PC-3 (cell line): ENCODE results near the gene TMTC1. TPM values are rescaled to one million over a fixed set of nuclear protein-coding genes. Genes with fewer than 3 reads are reported as not detected.

ENCODE experiments used
- ATAC-seq: fragments of 200-7000 bp; cut with Tn5 transposase; 2 replicates; pipeline ENCODE4 v1.9.1; 2020; ENCODE audit warnings: mild to moderate bottlenecking, moderate library complexity
- BruUV-seq: library from RNA; stranded (reverse); fragments of 400-500 nt; replicated peaks from 2 replicates; lab custom pipeline; 2021; lab: Mats Ljungman, UMichigan
- CTCF ChIA-PET: fragments of 300-600 bp; sonication (Branson Sonifier 250); formaldehyde crosslinking; loops from one replicate; lab custom pipeline; 2022; ENCODE audit warnings: antibody characterized with exemption; lab: Charles Lee
- POLR2A ChIA-PET: fragments of 300-600 bp; sonication (Branson Sonifier 250); formaldehyde crosslinking; loops from one replicate; lab custom pipeline; 2022; ENCODE audit warnings: antibody characterized with exemption; ENCODE audit not compliant: unreplicated experiment; lab: Charles Lee
- DNase-seq: peaks from one replicate; pipeline ENCODE4 v3.0.0-alpha.2; 2015
- H2AFZ ChIP-seq: fragments of 300-600 bp; sonication (generic); 2 replicates; pipeline ENCODE4 v1.6.0; 2016; ENCODE audit warnings: antibody characterized with exemption, low read length
- H3F3A ChIP-seq: fragments of 300-600 bp; sonication (generic); one replicate; pipeline ENCODE4 v1.6.0; 2017; ENCODE audit warnings: antibody characterized with exemption, low read length, control low read depth, mild to moderate bottlenecking; ENCODE audit not compliant: unreplicated experiment
- H3K27ac ChIP-seq: fragments of 300-600 bp; sonication (generic); 2 replicates; pipeline ENCODE4 v1.5.1; 2016; ENCODE audit warnings: mild to moderate bottlenecking, low read length
- H3K27me3 ChIP-seq: fragments of 300-600 bp; sonication (generic); 2 replicates; pipeline ENCODE4 v1.6.1; 2016; ENCODE audit warnings: low read length, mixed read lengths
- H3K36me3 ChIP-seq: fragments of 300-600 bp; sonication (generic); 2 replicates; pipeline ENCODE4 v1.6.1; 2016; ENCODE audit warnings: low read depth, mixed run types, low read length, mixed read lengths
- H3K4me1 ChIP-seq: fragments of 300-600 bp; sonication (generic); 2 replicates; pipeline ENCODE4 v1.5.1; 2016; ENCODE audit warnings: low read length; ENCODE audit not compliant: insufficient read depth
- H3K4me2 ChIP-seq: fragments of 300-600 bp; sonication (generic); 2 replicates; pipeline ENCODE4 v1.6.0; 2016; ENCODE audit warnings: low read length
- H3K4me3 ChIP-seq: fragments of 300-600 bp; sonication (generic); 2 replicates; pipeline ENCODE4 v1.5.1; 2016; ENCODE audit warnings: mild to moderate bottlenecking, low read length, mixed read lengths
- H3K79me2 ChIP-seq: fragments of 300-600 bp; sonication (generic); 2 replicates; pipeline ENCODE4 v1.6.1; 2017; ENCODE audit warnings: low read length, mixed read lengths
- H3K9ac ChIP-seq: fragments of 300-600 bp; sonication (generic); 2 replicates; pipeline ENCODE4 v1.6.0; 2016; ENCODE audit warnings: mild to moderate bottlenecking, low read length
- H3K9me2 ChIP-seq: fragments of 300-600 bp; sonication (generic); replicated peaks from 2 replicates; pipeline ENCODE4 v1.6.1; 2016; ENCODE audit warnings: mixed run types, low read length, mixed read lengths
- H3K9me3 ChIP-seq: fragments of 300-600 bp; sonication (generic); 2 replicates; pipeline ENCODE4 v1.6.1; 2016; ENCODE audit warnings: low read length, mixed read lengths
- H4K20me1 ChIP-seq: fragments of 300-600 bp; sonication (generic); 2 replicates; pipeline ENCODE4 v1.6.1; 2016; ENCODE audit warnings: low read length, mixed read lengths
- EZH2 ChIP-seq: fragments of 300-600 bp; sonication (generic); IDR thresholded peaks from one replicate; pipeline ENCODE4 v1.6.1; 2017; ENCODE audit warnings: antibody characterized with exemption, mild to moderate bottlenecking, low read length; ENCODE audit not compliant: unreplicated experiment
- EZH2phosphoT487 ChIP-seq: fragments of 300-600 bp; sonication (generic); IDR thresholded peaks from 2 replicates; pipeline ENCODE4 v1.6.1; 2018; ENCODE audit warnings: mild to moderate bottlenecking, antibody characterized with exemption, low read length, borderline replicate concordance
- intact Hi-C: fragments of 100-400 bp; cut with micrococcal nuclease; formaldehyde crosslinking; loops from 2 replicates; pipeline ENCODE4 v1.9.0; 2023
- total RNA-seq: library from RNA; depleted of rRNA; stranded (reverse); fragments of >200 nt; gene quantifications from 2 replicates; pipeline ENCODE4 v1.2.3, GENCODE V29; 2014
- TF ChIP-seq, protein P1 (sequence below): fragments of 300-600 bp; sonication (generic); conservative IDR thresholded peaks from 2 replicates; pipeline ENCODE4 v1.5.1; 2017; ENCODE audit warnings: antibody characterized with exemption, low read depth, mild to moderate bottlenecking, low read length

Gene TMTC1
- total RNA-seq, 1 experiment from 2014 or later, result 5.8 TPM

- no peaks in the 10 kb centered on the region for H3K9me3 ChIP-seq
- H3K4me3 ChIP-seq, result no peak overlapping the region
- H3K27me3 ChIP-seq, result peaks cover 37% of the 10 kb centered on the region
- TF ChIP-seq EZH2, result no peak
- TF ChIP-seq, protein P1, sequence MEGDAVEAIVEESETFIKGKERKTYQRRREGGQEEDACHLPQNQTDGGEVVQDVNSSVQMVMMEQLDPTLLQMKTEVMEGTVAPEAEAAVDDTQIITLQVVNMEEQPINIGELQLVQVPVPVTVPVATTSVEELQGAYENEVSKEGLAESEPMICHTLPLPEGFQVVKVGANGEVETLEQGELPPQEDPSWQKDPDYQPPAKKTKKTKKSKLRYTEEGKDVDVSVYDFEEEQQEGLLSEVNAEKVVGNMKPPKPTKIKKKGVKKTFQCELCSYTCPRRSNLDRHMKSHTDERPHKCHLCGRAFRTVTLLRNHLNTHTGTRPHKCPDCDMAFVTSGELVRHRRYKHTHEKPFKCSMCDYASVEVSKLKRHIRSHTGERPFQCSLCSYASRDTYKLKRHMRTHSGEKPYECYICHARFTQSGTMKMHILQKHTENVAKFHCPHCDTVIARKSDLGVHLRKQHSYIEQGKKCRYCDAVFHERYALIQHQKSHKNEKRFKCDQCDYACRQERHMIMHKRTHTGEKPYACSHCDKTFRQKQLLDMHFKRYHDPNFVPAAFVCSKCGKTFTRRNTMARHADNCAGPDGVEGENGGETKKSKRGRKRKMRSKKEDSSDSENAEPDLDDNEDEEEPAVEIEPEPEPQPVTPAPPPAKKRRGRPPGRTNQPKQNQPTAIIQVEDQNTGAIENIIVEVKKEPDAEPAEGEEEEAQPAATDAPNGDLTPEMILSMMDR, result no peak
- no peak for TF ChIP-seq EZH2phosphoT487
- no peaks in the 10 kb centered on the region for H3K36me3 ChIP-seq
- BruUV-seq, result no TSS peak
- no peaks in the 10 kb centered on the region for H3K79me2 ChIP-seq
- DNase-seq (no peak), ATAC-seq (no peak)
- intact Hi-C loops, result no loop called here
- no peaks in the 10 kb centered on the region for H4K20me1 ChIP-seq
- H3K27ac ChIP-seq, result no peak overlapping the region
- no peaks in the 10 kb centered on the region for H3K4me1 ChIP-seq
- H2AFZ ChIP-seq, result no peak overlapping the region
- CTCF ChIA-PET, result no interaction called here
- no peaks in the 10 kb centered on the region for H3K9me2 ChIP-seq
- POLR2A ChIA-PET, result no interaction called here
- no peaks in the 10 kb centered on the region for H3F3A ChIP-seq
- no peak overlapping the region for H3K9ac ChIP-seq
- H3K4me2 ChIP-seq, result no peak overlapping the region
Measured at GRCh38 chr12:29731591-29731990, 52.2 kb downstream of the TMTC1 start.

DNA sequence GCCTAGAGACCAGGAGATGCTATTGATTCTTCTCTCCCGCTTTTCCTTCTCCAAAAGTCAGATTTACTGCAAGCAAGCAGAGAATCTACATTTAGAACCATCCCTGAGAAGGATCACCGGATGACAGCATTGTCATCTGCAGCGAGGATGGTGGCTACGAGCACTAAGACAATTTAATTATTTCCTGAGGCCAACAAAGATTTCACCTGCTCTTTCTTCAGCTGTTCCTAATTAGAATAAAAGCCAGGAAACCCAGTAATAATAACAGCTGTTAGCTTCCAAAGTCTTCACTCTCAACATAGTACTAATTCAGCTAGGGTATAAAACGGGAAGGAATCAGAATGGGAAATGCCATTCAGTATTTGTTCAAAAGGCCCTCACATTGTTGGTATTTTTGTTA, 53.3 kb downstream of the TMTC1 start:
- H3K27ac ChIP-seq, result no peak overlapping the region
- H3K9me2 ChIP-seq, result no peaks in the 10 kb centered on the region
- peaks cover 37% of the 10 kb centered on the region for H3K27me3 ChIP-seq
- H3K9me3 ChIP-seq, result no peaks in the 10 kb centered on the region
- ChIA-PET CTCF (no interaction called here), POLR2A (no interaction called here)
- H3F3A ChIP-seq, result no peaks in the 10 kb centered on the region
- BruUV-seq, result no TSS peak
- TF ChIP-seq EZH2phosphoT487, result no peak
- TF ChIP-seq EZH2, result no peak
- TF ChIP-seq, protein P1, result no peak
- no peak overlapping the region for H2AFZ ChIP-seq
- no peak for DNase-seq
- H3K36me3 ChIP-seq, result no peaks in the 10 kb centered on the region
- H3K79me2 ChIP-seq, result no peaks in the 10 kb centered on the region
- H3K9ac ChIP-seq, result no peak overlapping the region
- no peak overlapping the region for H3K4me3 ChIP-seq
- intact Hi-C loops, result no loop called here
- H4K20me1 ChIP-seq, result no peaks in the 10 kb centered on the region
- H3K4me1 ChIP-seq, result no peaks in the 10 kb centered on the region
- no peak for ATAC-seq
- H3K4me2 ChIP-seq, result no peak overlapping the region

DNA sequence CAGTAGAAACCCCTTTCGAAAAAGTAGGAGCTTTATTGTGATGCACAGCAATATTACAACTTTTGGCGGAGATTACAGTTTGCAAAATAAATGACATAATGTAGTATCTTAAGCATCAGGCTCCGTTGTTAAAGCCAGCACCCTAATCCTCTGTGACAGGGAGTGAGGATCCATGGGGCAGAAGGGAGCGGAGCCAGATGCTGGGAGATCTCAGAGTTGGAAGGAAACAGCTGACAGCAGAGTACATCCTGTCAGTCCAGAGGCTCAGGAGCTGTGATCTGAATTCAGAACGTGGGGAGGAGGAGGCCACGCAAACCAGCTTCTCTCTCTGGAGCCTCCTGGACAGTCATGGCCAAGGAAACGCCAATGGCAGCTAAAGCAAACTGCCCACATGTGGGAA, 55.7 kb downstream of the TMTC1 start:
- H3K4me1 ChIP-seq, result no peaks in the 10 kb centered on the region
- peaks cover 43% of the 10 kb centered on the region for H3K27me3 ChIP-seq
- no peak overlapping the region for H3K4me3 ChIP-seq
- no peaks in the 10 kb centered on the region for H3K9me2 ChIP-seq
- ChIA-PET POLR2A (interaction anchor here (0.6 to 0.9 kb wide), 2 partner anchors 259 to 342 kb away, joined by 3 to 4 read pairs; no protein-coding TSS in a partner anchor), CTCF (no interaction called here)
- H4K20me1 ChIP-seq, result no peaks in the 10 kb centered on the region
- no peak overlapping the region for H2AFZ ChIP-seq
- no peak overlapping the region for H3K9ac ChIP-seq
- no peak overlapping the region for H3K4me2 ChIP-seq
- BruUV-seq, result no TSS peak
- no peaks in the 10 kb centered on the region for H3K36me3 ChIP-seq
- no peaks in the 10 kb centered on the region for H3K9me3 ChIP-seq
- no peaks in the 10 kb centered on the region for H3K79me2 ChIP-seq
- no peaks in the 10 kb centered on the region for H3F3A ChIP-seq
- no peak overlapping the region for H3K27ac ChIP-seq
- DNase-seq, result no peak
- intact Hi-C loops, result no loop called here
- ATAC-seq, result no peak
- TF ChIP-seq EZH2 (no peak), EZH2phosphoT487 (no peak)
- TF ChIP-seq, protein P1, result no peak
